Nephron progenitor cell (in vitro differentiated cells): ENCODE results near the gene SDK1.

Source experiments
- DNase-seq: peaks from one replicate; pipeline ENCODE4 v3.0.0; 2021
- H3K27ac Mint-ChIP-seq: 2 replicates; pipeline ENCODE4 v1.8.0; 2021; ENCODE audit warnings: mild to moderate bottlenecking, moderate library complexity, mixed read lengths
- H3K27me3 Mint-ChIP-seq: 2 replicates; pipeline ENCODE4 v1.8.0; 2021; ENCODE audit warnings: mild to moderate bottlenecking, low read depth, mixed read lengths; ENCODE audit not compliant: poor library complexity
- H3K36me3 Mint-ChIP-seq: 2 replicates; pipeline ENCODE4 v1.8.0; 2021; ENCODE audit warnings: low read depth, mixed read lengths
- H3K4me1 Mint-ChIP-seq: 2 replicates; pipeline ENCODE4 v1.8.0; 2021; ENCODE audit warnings: mixed read lengths
- H3K4me3 Mint-ChIP-seq: 2 replicates; pipeline ENCODE4 v1.8.0; 2021; ENCODE audit warnings: mild to moderate bottlenecking, moderate library complexity, mixed read lengths
- H3K9me3 Mint-ChIP-seq: 2 replicates; pipeline ENCODE4 v1.8.0; 2021; ENCODE audit warnings: mild to moderate bottlenecking, moderate library complexity, mixed read lengths
- CTCF ChIP-seq: fragments of 200-600 bp; sonication (generic); IDR thresholded peaks from 2 replicates; pipeline ENCODE4 v1.5.0; 2021; ENCODE audit warnings: antibody characterized with exemption

The SDK1 gene

DNA sequence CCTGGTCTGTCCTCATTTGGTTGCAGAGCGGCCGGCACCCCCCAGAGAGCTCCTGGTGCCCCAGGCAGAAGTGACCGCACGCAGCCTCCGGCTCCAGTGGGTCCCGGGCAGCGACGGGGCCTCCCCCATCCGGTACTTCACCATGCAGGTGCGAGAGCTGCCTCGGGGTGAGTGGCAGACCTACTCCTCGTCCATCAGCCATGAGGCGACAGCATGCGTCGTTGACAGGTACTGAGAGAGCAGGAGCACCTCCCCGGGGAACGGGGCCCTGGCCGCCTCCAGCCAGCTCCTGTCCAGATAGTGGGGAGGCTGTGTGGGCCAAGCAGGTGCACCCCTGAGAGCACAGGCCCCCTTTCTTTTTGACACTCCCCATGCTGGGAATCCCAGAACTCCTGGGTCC is 848.2 kb downstream of the SDK1 start:
- H3K9me3 Mint-ChIP-seq, result no peaks in the 10 kb centered on the region
- TF ChIP-seq CTCF, result no peak
- no peaks in the 10 kb centered on the region for H3K36me3 Mint-ChIP-seq
- H3K27me3 Mint-ChIP-seq, result peaks cover 7% of the 10 kb centered on the region
- no peak overlapping the region for H3K4me3 Mint-ChIP-seq
- no peak for DNase-seq
- H3K27ac Mint-ChIP-seq, result no peak overlapping the region
- H3K4me1 Mint-ChIP-seq, result peaks cover 46% of the 10 kb centered on the region

- Mint-ChIP-seq H3K9me3 (no peaks in the 10 kb centered on the region), H3K4me3 (no peak overlapping the region), H3K4me1 (peaks cover 45% of the 10 kb centered on the region), H3K36me3 (no peaks in the 10 kb centered on the region), H3K27me3 (peaks cover 7% of the 10 kb centered on the region), H3K27ac (peak overlapping the region; percentile 69)
- TF ChIP-seq CTCF, result no peak
- DNase-seq, result no peak
Measured at GRCh38 chr7:4149645-4150044, 848.6 kb downstream of the SDK1 start.

- no peak overlapping the region for H3K27ac Mint-ChIP-seq
Measured at GRCh38 chr7:4150731-4151130, 849.7 kb downstream of the SDK1 start.

DNA sequence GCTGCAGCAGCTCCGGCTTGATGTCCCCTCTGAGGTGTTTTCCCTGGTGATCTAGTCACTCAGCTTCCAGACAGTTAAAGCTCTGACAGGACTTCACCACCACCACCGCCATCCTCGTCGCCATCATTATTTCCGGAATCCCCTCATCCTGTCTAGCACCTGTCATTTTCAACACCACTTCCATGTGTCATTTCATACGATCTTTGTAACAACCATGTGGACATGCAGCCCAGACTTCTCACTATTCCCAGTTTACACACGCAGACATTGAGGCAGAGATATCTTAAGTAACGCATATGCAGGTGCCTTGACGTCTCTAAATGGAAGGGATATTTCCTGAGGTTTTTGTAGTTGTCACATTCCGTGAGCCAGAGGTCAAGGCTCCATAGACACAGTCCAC is 850.5 kb downstream of the SDK1 start:
- Mint-ChIP-seq H3K36me3 (no peaks in the 10 kb centered on the region), H3K27ac (no peak overlapping the region), H3K4me1 (peaks cover 42% of the 10 kb centered on the region), H3K9me3 (no peaks in the 10 kb centered on the region), H3K27me3 (no peaks in the 10 kb centered on the region), H3K4me3 (no peak overlapping the region)
- no peak for TF ChIP-seq CTCF
- no peak for DNase-seq

More at GRCh38 chr7:4150731-4151130, 849.7 kb downstream of the SDK1 start:
- Mint-ChIP-seq H3K9me3 (no peaks in the 10 kb centered on the region), H3K4me1 (peaks cover 42% of the 10 kb centered on the region), H3K27me3 (peaks cover 3% of the 10 kb centered on the region), H3K36me3 (no peaks in the 10 kb centered on the region), H3K4me3 (no peak overlapping the region)
- no peak for DNase-seq
- no peak for TF ChIP-seq CTCF

GRCh38 chr7:4151926-4152549 is 851.0 kb downstream of the SDK1 start:
- DNase-seq, result no peak
- Mint-ChIP-seq H3K27me3 (no peaks in the 10 kb centered on the region), H3K36me3 (no peaks in the 10 kb centered on the region), H3K9me3 (no peaks in the 10 kb centered on the region), H3K4me1 (peaks cover 43% of the 10 kb centered on the region), H3K4me3 (no peak overlapping the region), H3K27ac (no peak overlapping the region)
- no peak for TF ChIP-seq CTCF

GRCh38 chr7:4154882-4155535 is 854.0 kb downstream of the SDK1 start:
- H3K4me3 Mint-ChIP-seq, result no peak overlapping the region
- no peaks in the 10 kb centered on the region for H3K9me3 Mint-ChIP-seq
- H3K4me1 Mint-ChIP-seq, result peaks cover 52% of the 10 kb centered on the region
- peak overlapping the region; percentile 32 for H3K27ac Mint-ChIP-seq
- H3K36me3 Mint-ChIP-seq, result peaks cover 4% of the 10 kb centered on the region
- no peaks in the 10 kb centered on the region for H3K27me3 Mint-ChIP-seq
- TF ChIP-seq CTCF, result no peak
- DNase-seq, result no peak
